Erythroblast (primary cell): ENCODE results near the gene CPAMD8.

Experiments
- GATA1 ChIP-seq: IDR thresholded peaks from 2 replicates; pipeline ENCODE4 v1.6.1; 2011; ENCODE audit warnings: low read depth, mild to moderate bottlenecking, control low read depth, low read length, moderate library complexity
- POLR2A ChIP-seq: IDR thresholded peaks from 2 replicates; pipeline ENCODE4 v1.6.1; 2011; ENCODE audit warnings: mild to moderate bottlenecking, low read length

GRCh38 chr19:16871871-16872270, 154.7 kb downstream of the CPAMD8 start:
- no peak for TF ChIP-seq GATA1
- no peak for TF ChIP-seq POLR2A
